HUES6 (cell line): ENCODE data around the gene FOXJ3.

ENCODE experiments used
- H3K27ac ChIP-seq: 2 replicates; pipeline ENCODE4 v1.7.0; 2013; ENCODE audit warnings: low read depth, mild to moderate bottlenecking, low read length, inconsistent platforms
- H3K27me3 ChIP-seq: 2 replicates; pipeline ENCODE4 v1.6.1; 2013; ENCODE audit warnings: low read length; ENCODE audit not compliant: control insufficient read depth, insufficient read depth
- H3K36me3 ChIP-seq: 2 replicates; pipeline ENCODE4 v1.6.1; 2013; ENCODE audit warnings: low read length; ENCODE audit not compliant: control insufficient read depth, insufficient read depth
- H3K4me1 ChIP-seq: 2 replicates; pipeline ENCODE4 v1.6.1; 2013; ENCODE audit warnings: low read length; ENCODE audit not compliant: control insufficient read depth, insufficient read depth
- H3K4me3 ChIP-seq: 2 replicates; pipeline ENCODE4 v1.5.1; 2013; ENCODE audit warnings: low read depth, low read length
- H3K9ac ChIP-seq: one replicate; pipeline ENCODE4 v1.6.1; 2013; ENCODE audit warnings: mild to moderate bottlenecking, low read length
- H3K9me3 ChIP-seq: 2 replicates; pipeline ENCODE4 v1.6.1; 2013; ENCODE audit warnings: low read depth, low read length; ENCODE audit not compliant: control insufficient read depth, insufficient read depth

The FOXJ3 gene

DNA sequence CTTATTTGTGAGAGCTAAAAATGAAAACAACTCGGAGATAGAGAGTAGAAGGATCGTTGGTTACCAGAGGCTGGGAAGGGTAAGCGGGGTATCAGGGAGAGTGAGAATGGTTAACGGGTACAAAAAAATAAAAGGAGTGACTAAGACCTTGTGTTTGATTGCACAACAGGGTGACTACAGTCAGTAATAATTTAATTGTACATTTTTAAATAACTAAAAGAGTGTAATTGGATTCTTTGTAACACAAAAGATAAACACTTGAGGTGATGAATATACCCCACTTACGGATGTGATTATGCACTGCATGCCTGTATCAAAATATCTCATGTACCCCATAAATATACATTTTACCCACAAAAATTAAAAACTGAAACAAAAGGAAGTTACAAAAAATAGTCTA, 29.4 kb downstream of the FOXJ3 start:
- peaks cover 10% of the 10 kb centered on the region for H3K9me3 ChIP-seq

DNA sequence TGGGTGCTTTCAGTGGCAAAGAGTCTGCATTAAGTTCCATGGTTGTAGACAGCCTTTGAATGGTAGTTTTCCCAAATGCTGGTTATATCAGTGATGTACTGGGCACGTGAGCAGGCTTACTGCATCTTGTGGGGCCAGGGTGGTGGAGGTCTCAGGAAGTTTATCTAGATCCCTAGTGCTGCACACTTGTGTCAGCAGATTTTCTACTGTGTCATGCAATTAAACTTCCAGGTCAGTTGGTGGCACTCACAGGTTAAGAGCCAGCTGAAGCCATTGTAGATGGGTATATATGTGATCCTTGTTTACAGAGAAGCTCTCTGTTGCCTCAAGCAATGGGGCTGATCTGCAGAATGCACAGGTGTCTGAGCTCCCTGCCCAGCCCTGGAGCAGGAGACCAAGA, 33.0 kb downstream of the FOXJ3 start:
- Histone ChIP-seq H3K4me3 (no peak overlapping the region), H3K9ac (no peak overlapping the region), H3K27ac (no peak overlapping the region), H3K9me3 (peaks cover 21% of the 10 kb centered on the region), H3K27me3 (no peaks in the 10 kb centered on the region), H3K4me1 (no peaks in the 10 kb centered on the region), H3K36me3 (peaks cover 23% of the 10 kb centered on the region)

More for the DNA sequence above, 29.4 kb downstream of the FOXJ3 start:
- H3K4me3 ChIP-seq, result no peak overlapping the region
- H3K4me1 ChIP-seq, result no peaks in the 10 kb centered on the region
- no peak overlapping the region for H3K9ac ChIP-seq
- no peaks in the 10 kb centered on the region for H3K27me3 ChIP-seq
- H3K36me3 ChIP-seq, result peaks cover 37% of the 10 kb centered on the region
- H3K27ac ChIP-seq, result no peak overlapping the region

DNA sequence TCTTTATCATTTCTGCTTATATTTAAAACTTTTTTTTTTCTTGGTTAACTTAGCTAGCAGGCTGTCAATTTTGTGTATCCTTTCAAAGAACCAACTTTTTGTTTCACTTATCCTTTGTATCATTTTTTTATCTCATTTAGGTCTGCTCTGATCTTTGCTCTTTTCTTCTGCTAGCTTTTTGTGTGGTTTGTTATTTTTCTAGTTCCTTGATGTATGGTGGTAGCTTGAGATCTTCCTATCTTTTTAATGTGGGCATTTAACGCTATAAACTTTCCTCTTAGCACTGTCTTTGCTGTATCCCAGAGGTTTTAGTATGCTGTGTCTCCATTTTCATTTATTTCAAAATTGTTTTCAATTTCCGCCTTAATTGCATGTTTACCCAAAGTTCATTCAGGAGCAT, 36.5 kb downstream of the FOXJ3 start:
- Histone ChIP-seq H3K27ac (no peak overlapping the region), H3K27me3 (no peaks in the 10 kb centered on the region), H3K9ac (no peak overlapping the region), H3K9me3 (peaks cover 19% of the 10 kb centered on the region), H3K4me3 (no peak overlapping the region), H3K36me3 (peaks cover 13% of the 10 kb centered on the region), H3K4me1 (no peaks in the 10 kb centered on the region)

DNA sequence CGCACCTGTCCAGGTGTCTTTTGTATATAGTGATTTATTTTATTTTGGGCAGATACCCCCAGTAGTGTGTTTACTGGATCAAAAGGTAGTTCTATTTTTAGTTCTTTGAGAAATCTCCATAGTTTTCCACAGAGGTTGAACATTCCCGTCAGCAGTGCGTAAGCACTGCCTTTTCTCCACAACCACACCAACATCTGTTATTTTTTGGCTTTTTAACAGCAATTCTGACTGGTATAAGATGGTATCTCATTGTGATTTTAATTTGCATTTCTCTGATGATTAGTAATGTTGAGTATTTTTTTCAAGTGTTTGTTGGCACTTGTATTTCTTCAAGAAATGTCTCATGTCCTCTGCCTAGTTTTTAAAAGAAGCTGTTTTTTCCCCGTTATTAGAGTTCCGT, 39.2 kb downstream of the FOXJ3 start:
- H3K4me3 ChIP-seq, result no peak overlapping the region
- H3K9me3 ChIP-seq, result peaks cover 13% of the 10 kb centered on the region; the same call in 1 of the 2 replicates
- no peaks in the 10 kb centered on the region for H3K4me1 ChIP-seq
- no peak overlapping the region for H3K9ac ChIP-seq
- H3K36me3 ChIP-seq, result peaks cover 3% of the 10 kb centered on the region
- H3K27ac ChIP-seq, result no peak overlapping the region
- no peaks in the 10 kb centered on the region for H3K27me3 ChIP-seq

DNA sequence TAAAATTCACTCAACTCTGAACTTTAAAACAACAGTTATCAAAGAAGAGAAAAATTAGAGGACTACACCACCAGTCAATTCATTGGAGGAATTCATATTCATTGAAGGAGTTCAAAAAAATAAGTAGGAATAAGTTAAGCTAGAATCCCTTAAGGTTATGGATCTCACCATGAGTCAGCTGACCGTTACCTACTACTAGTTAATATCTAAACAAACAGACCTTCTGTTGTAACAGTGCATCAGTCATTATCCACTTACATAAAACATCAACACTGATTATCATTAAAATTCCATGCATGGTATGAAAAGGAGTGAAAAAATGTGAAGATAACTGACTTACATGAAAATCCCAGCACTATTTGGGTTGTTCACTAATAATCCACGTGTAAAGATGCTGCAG, 44.9 kb downstream of the FOXJ3 start:
- Histone ChIP-seq H3K9me3 (no peaks in the 10 kb centered on the region; the same call in 1 of the 2 replicates), H3K9ac (no peak overlapping the region), H3K27ac (no peak overlapping the region), H3K4me3 (no peak overlapping the region), H3K36me3 (no peaks in the 10 kb centered on the region), H3K27me3 (no peaks in the 10 kb centered on the region), H3K4me1 (no peaks in the 10 kb centered on the region)

DNA sequence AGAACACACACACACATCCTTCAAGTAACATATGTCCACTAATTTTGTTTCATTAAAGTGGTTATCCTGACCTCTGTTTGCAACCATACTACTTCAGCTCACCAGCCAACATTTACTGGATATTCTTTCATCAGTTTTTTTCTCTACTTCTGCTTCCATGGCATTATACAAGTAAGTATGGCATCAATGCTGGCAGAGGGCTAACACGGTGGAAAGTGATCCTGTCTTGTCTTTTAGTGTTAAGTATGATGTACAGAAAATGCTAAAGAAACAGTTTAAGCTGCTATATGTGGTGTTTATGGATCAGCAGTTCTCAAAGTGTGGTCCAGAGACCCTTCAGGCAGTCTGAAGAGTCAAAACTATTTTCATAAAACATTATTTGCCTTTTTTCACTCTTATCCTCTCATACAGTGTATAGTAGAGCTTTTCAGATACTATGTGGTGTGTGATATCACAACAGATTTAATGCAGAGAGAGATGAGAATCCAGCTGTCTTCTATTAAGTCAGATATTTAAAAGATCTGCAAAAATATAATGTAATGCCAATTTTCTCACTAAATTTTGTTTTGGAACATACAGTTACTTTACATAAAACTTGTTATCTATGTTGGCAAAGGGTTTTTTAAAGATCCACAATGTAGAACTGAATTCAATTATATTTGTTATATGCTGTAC, 46.6 kb downstream of the FOXJ3 start:
- Histone ChIP-seq H3K9me3 (no peaks in the 10 kb centered on the region; the same call in 1 of the 2 replicates), H3K27me3 (no peaks in the 10 kb centered on the region), H3K36me3 (no peaks in the 10 kb centered on the region), H3K27ac (no peak overlapping the region), H3K4me3 (no peak overlapping the region), H3K4me1 (peaks cover 9% of the 10 kb centered on the region; the same call in 1 of the 2 replicates), H3K9ac (no peak overlapping the region)

DNA sequence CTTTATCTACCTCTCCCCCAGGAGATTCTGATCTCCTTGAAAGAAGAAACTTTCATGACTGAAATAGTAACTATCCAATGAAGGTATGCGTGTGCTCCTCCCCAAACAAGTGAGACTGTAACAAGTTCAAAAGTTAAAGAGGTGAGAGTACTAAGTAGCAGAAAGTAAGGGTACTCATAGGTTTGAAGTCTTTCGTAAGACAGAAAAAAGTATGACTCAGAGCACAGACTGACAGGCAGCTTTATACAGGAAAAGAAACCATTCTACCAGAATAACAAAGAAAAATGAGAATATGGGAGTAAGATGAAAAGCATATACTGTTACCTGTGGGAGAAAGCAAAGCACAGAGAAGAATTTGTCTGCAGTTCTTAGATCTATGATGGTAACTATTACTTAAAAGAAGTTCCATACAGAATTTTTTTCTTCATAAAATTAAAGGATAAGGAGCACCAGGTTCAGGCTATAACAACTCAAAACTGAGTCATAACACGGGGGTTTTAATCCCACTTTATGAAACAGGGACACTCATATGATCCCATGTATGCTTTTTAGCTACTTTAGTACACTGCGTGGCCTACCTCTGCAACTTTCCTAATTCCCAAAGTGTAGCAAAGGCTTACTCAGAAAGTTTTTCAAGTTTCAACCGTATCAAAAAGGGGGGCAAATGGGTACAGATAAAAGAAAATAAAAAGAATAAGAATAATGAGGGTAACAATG, 52.0 kb downstream of the FOXJ3 start:
- Histone ChIP-seq H3K27ac (no peak overlapping the region), H3K27me3 (no peaks in the 10 kb centered on the region)

DNA sequence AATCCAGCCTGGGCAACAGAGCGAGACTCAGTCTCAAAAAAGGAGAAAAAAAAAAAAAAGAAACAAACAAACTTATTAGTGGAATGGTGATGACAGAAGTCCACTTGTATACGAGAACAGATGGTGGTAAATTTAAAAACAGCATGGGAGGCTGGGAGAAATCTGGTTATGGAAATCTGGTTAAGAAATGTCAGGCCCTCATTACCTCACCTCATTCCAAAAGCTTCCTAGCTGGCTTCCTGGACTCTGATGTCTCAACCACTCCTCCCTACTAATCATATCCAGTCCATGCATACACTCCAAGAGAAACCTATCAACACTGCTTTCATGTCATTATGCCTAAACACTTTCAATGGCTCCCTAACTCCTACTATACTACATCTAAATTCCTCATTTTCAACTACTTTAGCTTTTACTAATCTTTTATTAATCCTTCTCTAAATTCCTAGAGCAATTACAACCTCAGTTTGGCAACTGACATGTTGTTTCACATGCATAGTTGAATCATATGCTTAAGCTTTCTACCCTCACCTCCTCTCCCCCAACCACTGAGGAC, 52.9 kb downstream of the FOXJ3 start:
- H3K4me3 ChIP-seq, result no peak overlapping the region
- H3K36me3 ChIP-seq, result peaks cover 8% of the 10 kb centered on the region
- H3K27ac ChIP-seq, result no peak overlapping the region
- H3K27me3 ChIP-seq, result no peaks in the 10 kb centered on the region
- peaks cover 21% of the 10 kb centered on the region for H3K4me1 ChIP-seq
- no peaks in the 10 kb centered on the region for H3K9me3 ChIP-seq
- no peak overlapping the region for H3K9ac ChIP-seq

More for the DNA sequence above, 52.0 kb downstream of the FOXJ3 start:
- H3K9me3 ChIP-seq, result no peaks in the 10 kb centered on the region
- no peak overlapping the region for H3K9ac ChIP-seq
- H3K36me3 ChIP-seq, result peaks cover 5% of the 10 kb centered on the region
- peaks cover 21% of the 10 kb centered on the region for H3K4me1 ChIP-seq
- H3K4me3 ChIP-seq, result no peak overlapping the region

DNA sequence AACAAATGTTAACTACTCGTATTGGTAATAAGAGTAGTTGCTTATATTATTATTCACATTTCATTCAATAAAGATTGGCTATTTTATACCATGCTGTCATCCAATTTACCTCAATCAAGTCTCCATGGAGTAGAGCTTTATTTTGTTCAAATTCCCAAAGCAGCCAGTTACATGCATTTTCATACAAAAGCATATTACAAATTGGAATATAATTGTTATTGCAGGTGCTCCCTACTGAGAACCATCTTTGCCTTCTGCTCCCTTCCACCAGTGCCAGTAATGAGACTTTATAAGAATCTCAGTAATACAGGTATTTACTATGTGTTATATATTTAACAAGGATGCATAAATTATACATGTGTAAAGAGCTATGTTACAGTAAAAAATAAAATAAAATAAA, 54.2 kb downstream of the FOXJ3 start:
- Histone ChIP-seq H3K4me3 (no peak overlapping the region), H3K9ac (no peak overlapping the region), H3K27me3 (no peaks in the 10 kb centered on the region), H3K27ac (no peak overlapping the region), H3K4me1 (peaks cover 21% of the 10 kb centered on the region), H3K36me3 (peaks cover 12% of the 10 kb centered on the region), H3K9me3 (no peaks in the 10 kb centered on the region)

DNA sequence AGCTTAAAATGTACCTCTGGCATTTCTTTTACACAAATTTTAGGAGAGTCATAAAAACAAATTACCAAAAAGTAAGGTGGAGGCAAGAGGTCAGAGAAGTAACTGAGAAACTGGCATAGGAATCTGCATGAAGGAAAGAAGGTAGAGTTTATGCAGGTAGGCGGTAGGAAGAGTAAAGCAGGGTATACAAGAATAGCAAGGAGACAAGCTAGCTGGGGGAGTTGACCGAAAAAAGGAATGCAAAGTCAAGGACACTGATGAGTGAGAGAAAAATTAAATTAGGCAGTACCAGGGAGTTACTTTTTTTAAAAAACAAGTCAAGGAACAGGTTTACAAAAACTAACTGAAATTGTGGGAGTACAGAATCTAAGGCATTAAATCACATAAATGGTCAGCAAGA, 56.0 kb downstream of the FOXJ3 start:
- H3K27ac ChIP-seq, result no peak overlapping the region
- no peak overlapping the region for H3K9ac ChIP-seq
- no peaks in the 10 kb centered on the region for H3K27me3 ChIP-seq
- peaks cover 16% of the 10 kb centered on the region for H3K4me1 ChIP-seq
- peaks cover 12% of the 10 kb centered on the region for H3K36me3 ChIP-seq
- no peaks in the 10 kb centered on the region for H3K9me3 ChIP-seq
- no peak overlapping the region for H3K4me3 ChIP-seq

DNA sequence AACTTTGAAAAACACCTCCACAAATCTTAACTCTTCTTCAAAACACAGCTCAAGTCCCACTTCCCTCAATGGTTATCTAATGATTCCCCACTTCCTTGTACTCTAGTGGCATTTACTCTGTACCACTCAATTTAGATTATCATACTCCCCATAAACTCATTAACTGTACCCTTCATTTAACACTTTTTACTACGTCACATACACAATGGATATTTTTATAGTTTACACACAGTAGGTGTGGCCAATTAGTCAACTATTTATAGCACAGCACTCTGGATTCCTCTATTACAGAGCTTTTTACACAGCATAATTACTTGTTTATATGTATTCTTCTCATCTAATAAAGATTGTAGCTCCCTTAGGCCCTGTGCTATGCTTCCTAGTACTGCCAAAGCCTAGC, 62.1 kb downstream of the FOXJ3 start:
- Histone ChIP-seq H3K9ac (no peak overlapping the region), H3K27ac (no peak overlapping the region), H3K27me3 (no peaks in the 10 kb centered on the region), H3K4me3 (no peak overlapping the region), H3K4me1 (no peaks in the 10 kb centered on the region), H3K9me3 (no peaks in the 10 kb centered on the region), H3K36me3 (peaks cover 6% of the 10 kb centered on the region)
